GM12865 (cell line): ENCODE results near the gene GBE1.

Experiments
- DNase-seq: peaks from one replicate; pipeline ENCODE4 v3.0.0; 2010; ENCODE audit warnings: low read depth
- H3K4me3 ChIP-seq: 2 replicates; pipeline ENCODE4 v1.5.1; 2011; ENCODE audit warnings: mild to moderate bottlenecking, low read depth, low read length, control low read depth
- TF ChIP-seq, protein P1 (sequence below): IDR thresholded peaks from 2 replicates; pipeline ENCODE4 v1.5.1; 2011; ENCODE audit warnings: low read length, control low read depth, low read depth, inconsistent platforms; ENCODE audit not compliant: insufficient read depth; ENCODE audit errors: missing control alignments

GBE1 gene

GRCh38 chr3:81540787-81541186, 220.7 kb downstream of the GBE1 start:
- no peak overlapping the region for H3K4me3 ChIP-seq
- TF ChIP-seq, protein P1, sequence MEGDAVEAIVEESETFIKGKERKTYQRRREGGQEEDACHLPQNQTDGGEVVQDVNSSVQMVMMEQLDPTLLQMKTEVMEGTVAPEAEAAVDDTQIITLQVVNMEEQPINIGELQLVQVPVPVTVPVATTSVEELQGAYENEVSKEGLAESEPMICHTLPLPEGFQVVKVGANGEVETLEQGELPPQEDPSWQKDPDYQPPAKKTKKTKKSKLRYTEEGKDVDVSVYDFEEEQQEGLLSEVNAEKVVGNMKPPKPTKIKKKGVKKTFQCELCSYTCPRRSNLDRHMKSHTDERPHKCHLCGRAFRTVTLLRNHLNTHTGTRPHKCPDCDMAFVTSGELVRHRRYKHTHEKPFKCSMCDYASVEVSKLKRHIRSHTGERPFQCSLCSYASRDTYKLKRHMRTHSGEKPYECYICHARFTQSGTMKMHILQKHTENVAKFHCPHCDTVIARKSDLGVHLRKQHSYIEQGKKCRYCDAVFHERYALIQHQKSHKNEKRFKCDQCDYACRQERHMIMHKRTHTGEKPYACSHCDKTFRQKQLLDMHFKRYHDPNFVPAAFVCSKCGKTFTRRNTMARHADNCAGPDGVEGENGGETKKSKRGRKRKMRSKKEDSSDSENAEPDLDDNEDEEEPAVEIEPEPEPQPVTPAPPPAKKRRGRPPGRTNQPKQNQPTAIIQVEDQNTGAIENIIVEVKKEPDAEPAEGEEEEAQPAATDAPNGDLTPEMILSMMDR: no peak
- DNase-seq: no peak

GRCh38 chr3:81531846-81532245, 229.6 kb downstream of the GBE1 start:
- H3K4me3 ChIP-seq: no peak overlapping the region
- DNase-seq: no peak
- TF ChIP-seq, protein P1: no peak

DNA sequence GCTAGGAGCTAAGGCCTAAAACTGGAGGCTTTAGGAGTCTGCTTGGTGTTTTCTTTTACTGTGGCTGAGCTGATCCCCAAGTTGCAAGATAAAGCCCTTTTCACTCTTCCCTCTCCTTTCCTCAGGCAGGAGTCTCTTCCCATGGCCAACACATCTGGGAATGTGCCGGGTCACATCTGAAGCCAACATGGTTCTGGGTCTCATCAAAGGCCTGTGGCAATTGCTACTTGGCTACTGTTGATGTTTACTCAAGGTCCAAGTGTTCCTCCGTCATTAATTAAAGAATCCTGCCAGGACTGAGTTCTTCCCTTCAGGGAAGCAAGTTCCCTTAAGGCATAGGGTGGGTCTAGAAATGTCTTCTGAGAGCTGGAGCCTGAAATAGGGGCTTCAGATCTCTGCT, 230.2 kb downstream of the GBE1 start:
- H3K4me3 ChIP-seq: no peak overlapping the region
- TF ChIP-seq, protein P1: no peak
- no peak for DNase-seq

DNA sequence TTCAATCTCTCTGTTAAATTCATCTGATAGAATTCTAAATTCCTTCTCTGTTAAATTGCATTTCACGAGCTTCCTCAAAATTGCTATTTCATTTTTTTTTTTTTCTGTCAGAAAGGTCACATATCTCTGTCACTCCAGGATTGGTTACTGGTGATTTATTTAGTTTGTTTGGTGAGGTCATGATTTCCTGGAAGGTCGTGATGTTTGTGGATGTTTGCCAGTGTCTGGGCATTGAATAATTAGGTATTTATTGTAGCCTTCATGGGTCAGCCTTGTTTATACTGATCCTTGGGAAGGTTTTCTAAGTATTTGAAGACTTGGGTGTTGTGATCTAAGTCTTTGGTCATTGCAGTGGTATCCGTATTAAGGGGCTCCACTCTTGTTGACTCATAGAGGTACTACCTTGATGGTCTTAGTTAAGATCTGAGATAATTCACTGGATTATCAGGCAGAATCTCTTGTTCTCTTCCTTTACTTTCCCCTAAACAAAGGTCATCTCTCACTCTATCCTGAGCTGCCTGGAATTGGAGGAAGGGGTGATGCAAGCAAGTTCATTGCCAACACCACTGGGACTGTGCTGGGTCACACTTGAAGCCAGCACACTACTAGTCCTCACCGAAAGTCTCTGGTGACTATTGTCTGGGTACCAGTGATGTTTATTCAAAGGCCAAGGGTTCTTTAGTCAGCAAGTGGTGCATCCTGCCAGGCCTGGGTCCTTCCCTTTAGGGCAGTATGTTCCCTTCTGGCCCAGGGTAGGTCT, 231.1 kb downstream of the GBE1 start:
- no peak for DNase-seq
- TF ChIP-seq, protein P1: no peak
- H3K4me3 ChIP-seq: no peak overlapping the region

DNA sequence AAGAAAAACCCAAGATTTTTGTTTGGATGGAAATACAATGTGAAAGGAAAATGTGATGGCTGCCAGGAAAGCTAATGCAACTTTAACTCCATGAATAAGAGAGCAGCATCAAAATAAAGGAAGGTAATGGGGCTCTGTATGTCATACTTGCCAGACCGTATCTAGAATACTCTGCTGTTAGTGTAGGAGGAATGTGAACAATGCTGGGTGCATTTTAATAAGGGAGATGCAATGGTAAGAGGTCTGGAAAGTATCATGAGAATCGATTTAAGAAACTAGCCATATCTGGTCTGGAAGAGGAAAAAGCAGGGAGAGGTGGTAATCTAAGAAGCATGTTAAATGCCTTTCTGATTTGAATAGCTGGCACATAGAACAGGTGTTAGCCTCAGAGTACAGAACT, 239.6 kb downstream of the GBE1 start:
- DNase-seq: no peak
- H3K4me3 ChIP-seq: no peak overlapping the region
- TF ChIP-seq, protein P1: no peak

DNA sequence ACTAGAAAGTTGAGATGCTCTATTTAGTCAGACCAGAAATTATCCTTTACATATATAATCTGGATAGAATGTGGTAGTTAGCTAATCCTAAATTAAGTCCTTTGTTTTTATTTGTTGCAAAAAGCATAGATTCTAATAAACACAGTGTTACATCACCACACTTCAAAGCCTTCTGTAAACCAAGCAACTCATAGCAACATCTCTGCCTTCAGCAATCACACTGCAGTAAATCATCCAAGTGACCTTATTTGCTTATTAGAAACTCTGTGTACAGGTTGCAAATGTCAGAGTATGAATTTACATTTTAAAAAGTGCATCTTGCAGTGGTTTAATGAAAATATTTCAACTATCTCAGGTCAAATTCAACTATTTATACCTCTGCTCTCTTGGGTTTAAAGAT, 242.5 kb downstream of the GBE1 start:
- no peak overlapping the region for H3K4me3 ChIP-seq
- TF ChIP-seq, protein P1: no peak
- DNase-seq: no peak

- no peak overlapping the region for H3K4me3 ChIP-seq
- no peak for DNase-seq
- TF ChIP-seq, protein P1: no peak
Measured at GRCh38 chr3:81516042-81516441, 245.4 kb downstream of the GBE1 start.
